HG03571 (cell line): ENCODE results near the gene PATL1.

Source experiments
- ATAC-seq: cut with Tn5 transposase; IDR thresholded peaks from one replicate; pipeline ENCODE4 v1.9.1; 2021; ENCODE audit not compliant: unreplicated experiment

PATL1 gene

GRCh38 chr11:59615637-59616395 is 53.0 kb downstream of the PATL1 start, which contains the start of gene OSBP:
Gene OSBP, minus strand, starts transcription at chr11:59615774. Its CDS starts 110 bp downstream, at chr11:59615664.
- ATAC-seq, result peak; percentile 87

DNA sequence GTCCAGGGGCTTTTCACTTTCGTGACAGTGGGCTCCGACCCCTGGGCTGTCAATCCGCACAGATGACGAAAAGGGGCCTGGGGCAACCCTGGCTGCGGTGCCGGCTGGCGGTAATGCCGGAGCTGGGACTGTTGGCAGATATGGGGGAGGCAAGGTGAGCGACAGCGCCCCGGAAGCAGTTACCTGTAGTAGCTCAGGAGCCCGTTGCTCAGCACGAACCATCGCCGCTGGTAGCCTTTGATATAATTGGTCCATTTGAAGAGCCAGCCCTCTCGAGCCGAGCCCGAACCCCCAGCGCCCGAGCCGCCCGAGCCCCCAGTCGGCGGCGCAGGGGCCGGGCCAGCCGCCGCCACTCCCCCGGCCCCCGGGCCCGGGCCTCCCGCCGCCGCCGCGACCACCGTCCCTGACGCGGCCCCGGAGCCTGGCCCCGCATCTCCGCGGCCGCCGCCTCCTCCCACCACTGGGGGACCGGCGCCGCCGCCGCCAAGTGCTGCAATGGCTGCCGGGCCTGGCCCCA is 53.7 kb downstream of the PATL1 start:
- peak; percentile 7 for ATAC-seq

GRCh38 chr11:59614277-59615119 is 54.3 kb downstream of the PATL1 start:
- ATAC-seq, result no peak

DNA sequence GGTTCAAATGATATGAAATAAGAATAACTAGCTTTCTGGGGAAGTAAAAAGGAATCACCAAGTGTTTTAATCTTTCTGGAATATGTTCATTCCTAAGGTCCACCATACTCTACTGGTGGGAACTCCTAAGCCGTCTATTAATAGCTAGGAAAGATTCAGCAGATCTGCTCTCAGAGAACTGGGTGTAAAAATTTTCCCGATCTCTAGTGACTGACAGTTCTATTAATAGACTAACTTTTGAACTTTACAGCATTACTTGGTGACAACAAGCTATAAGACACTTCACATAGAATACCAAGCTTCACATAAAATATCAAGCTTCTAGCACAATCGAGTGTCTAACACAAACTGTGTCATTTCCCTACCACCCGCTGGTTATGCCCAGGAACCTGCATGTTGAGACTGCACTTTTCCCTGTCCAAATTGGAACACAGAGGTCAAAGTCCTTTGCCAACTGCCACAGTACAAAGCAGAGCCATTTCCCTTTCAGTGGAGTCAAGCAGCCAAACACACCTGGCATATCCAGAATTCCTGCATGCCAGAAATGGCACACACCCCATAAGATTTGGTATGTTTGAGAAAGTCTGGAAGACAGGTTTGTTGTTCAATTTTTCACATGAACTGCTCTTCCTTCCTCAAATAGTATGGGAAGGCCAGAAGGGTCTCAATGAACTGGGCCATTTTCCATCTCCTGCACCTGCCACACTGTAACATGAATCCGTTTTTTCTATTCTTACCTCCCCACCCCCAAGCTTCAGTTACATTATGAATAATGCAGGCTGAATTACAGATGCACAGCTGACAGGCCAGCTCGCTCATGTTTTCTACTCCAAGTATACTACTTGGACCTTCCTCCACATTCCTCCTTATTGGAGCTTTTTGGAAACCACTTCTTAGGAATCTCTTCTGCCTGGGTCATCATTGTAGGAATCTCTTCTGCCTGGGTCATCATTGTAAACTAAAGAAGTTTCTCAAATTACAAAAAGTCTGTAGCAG is 57.0 kb downstream of the PATL1 start:
- ATAC-seq, result no peak

GRCh38 chr11:59610289-59610688 is 58.5 kb downstream of the PATL1 start:
- ATAC-seq, result no peak

- ATAC-seq, result no peak
Measured at GRCh38 chr11:59607703-59608454, 61.0 kb downstream of the PATL1 start.

GRCh38 chr11:59602432-59602831 is 66.4 kb downstream of the PATL1 start:
- ATAC-seq, result no peak

DNA sequence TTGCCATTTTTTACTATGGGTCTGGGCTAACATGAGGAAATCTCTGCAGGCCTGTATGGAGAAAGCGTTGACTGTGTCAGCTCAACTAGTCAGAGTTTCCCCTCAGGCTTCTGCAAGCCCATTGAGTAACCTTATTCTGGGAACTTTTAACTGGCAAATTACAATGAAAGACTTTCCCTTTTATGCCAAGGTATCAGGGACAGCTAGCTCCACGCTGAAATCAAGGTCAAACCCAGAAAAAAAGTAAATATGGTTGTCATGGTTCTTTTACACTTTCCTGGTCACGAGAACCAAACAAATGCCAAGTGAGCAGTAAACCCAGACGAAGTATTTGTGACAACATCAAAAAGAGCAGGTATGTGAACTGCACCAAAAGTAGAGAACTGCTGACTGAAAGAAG is 67.0 kb downstream of the PATL1 start:
- no peak for ATAC-seq

- ATAC-seq, result no peak
Measured at GRCh38 chr11:59600636-59601035, 68.2 kb downstream of the PATL1 start.

DNA sequence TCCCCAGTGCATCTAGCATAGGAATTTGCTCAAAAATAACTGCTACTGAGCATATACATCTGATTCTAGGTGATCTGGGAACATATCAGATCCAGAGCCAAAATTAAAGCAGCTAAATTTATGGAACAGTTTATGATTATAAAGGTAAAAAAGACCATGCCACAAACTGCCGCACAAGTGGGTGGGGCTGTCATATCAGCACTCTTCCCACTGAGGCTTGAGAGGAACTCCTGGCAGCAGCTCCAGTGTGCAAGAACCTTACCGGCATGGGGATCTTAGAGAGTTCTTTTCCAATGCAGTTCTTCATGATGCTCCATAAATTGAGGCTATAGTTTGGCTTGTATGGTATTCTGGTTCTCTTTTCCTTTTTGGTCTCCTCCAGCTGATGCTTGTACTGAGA is 68.6 kb downstream of the PATL1 start:
- no peak for ATAC-seq

DNA sequence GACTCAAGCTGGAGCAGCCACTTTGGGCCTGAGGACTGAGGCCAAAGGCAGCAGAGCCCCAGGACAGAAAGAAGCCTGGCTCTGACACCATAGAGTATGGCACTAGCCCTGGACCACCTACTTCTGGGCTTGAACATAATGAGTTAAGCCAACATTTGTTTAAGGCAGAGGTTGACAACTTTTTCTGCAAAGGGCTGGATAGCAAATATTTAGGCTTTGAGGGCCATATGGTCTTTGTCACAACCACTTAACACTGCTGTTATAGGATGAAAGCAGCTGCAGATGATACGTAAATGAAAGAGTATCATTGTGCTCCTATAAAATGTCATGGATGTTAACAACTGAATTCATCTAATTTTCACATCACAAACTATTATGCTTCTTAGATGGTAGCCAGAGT is 69.9 kb downstream of the PATL1 start:
- no peak for ATAC-seq
